K562 (cell line): ENCODE data around the gene TRNP1. TPM values are rescaled to one million over a fixed set of nuclear protein-coding genes. Genes with fewer than 3 reads are reported as not detected.

Experiments used
- ARID2 ChIP-seq: fragments of 450-650 bp; IDR thresholded peaks from 2 replicates; pipeline ENCODE4 v1.6.1; 2017; ENCODE audit warnings: antibody characterized with exemption, mild to moderate bottlenecking
- ATF1 ChIP-seq, 2 experiments: fragments of 450-650 bp in 1 of 2; IDR thresholded peaks; 2 replicates each; pipeline ENCODE4 v1.6.1; 2016; ENCODE audit warnings: missing compliant biosample characterization in 1 of 2, missing genetic modification characterization in 1 of 2
- BRCA1 ChIP-seq, 2 experiments: fragments of 450-650 bp in 1 of 2; sonication (generic) in 1 of 2; formaldehyde crosslinking in 1 of 2; IDR thresholded peaks; 2 replicates each; pipeline versions ENCODE4 v1.5.0 to v1.6.1; 2017 to 2020; ENCODE audit warnings: mild to moderate bottlenecking in 1 of 2, missing genetic modification reagents in 1 of 2
- CREB3 ChIP-seq: fragments of 450-650 bp; conservative IDR thresholded peaks from 2 replicates; pipeline ENCODE4 v1.6.1; 2016; ENCODE audit warnings: missing genetic modification characterization, low read depth, mild to moderate bottlenecking, missing compliant biosample characterization, moderate library complexity
- ELK1 ChIP-seq: sonication (generic); formaldehyde crosslinking; IDR thresholded peaks from 2 replicates; pipeline ENCODE4 v1.8.1; 2022; ENCODE audit warnings: missing genetic modification reagents
- FUS ChIP-seq: fragments of 200-400 bp; formaldehyde crosslinking; optimal IDR thresholded peaks from 2 replicates; pipeline ENCODE3; 2017; ENCODE audit warnings: low read depth, low read length
- GTF2E2 ChIP-seq: fragments of 200-800 bp; sonication (Bioruptor generic); IDR thresholded peaks from 2 replicates; pipeline ENCODE4 v1.6.1; 2016; ENCODE audit warnings: missing genetic modification characterization, missing compliant biosample characterization
- HNRNPL ChIP-seq: fragments of 200-400 bp; formaldehyde crosslinking; IDR thresholded peaks from 2 replicates; pipeline ENCODE4 v1.6.1; 2017; ENCODE audit warnings: low read depth, mild to moderate bottlenecking, low read length
- MCM2 ChIP-seq: fragments of 450-650 bp; IDR thresholded peaks from 2 replicates; pipeline ENCODE4 v1.6.1; 2017; ENCODE audit warnings: low read depth, mild to moderate bottlenecking
- MTF1 ChIP-seq: fragments of 250-450 bp; sonication (Bioruptor Pico); IDR thresholded peaks from 2 replicates; pipeline ENCODE4 v1.9.0; 2021; ENCODE audit warnings: moderate library complexity, mild to moderate bottlenecking, inconsistent platforms, borderline replicate concordance
- NKRF ChIP-seq: fragments of 450-650 bp; IDR thresholded peaks from 2 replicates; pipeline ENCODE4 v1.6.1; 2016; ENCODE audit warnings: borderline replicate concordance
- NR3C1 ChIP-seq: sonication (generic); formaldehyde crosslinking; IDR thresholded peaks from 2 replicates; pipeline ENCODE4 v1.8.1; 2022; ENCODE audit warnings: missing genetic modification reagents
- PHF20 ChIP-seq: fragments of 450-650 bp; IDR thresholded peaks from 2 replicates; pipeline ENCODE4 v1.6.1; 2018; ENCODE audit not compliant: partially characterized antibody
- PML ChIP-seq: IDR thresholded peaks from 2 replicates; pipeline ENCODE4 v1.6.1; 2012; ENCODE audit warnings: low read length, inconsistent platforms
- RBM15 ChIP-seq: fragments of 200-400 bp; formaldehyde crosslinking; IDR thresholded peaks from 2 replicates; pipeline ENCODE4 v1.6.1; 2018; ENCODE audit warnings: mild to moderate bottlenecking, low read length, moderate library complexity; ENCODE audit not compliant: insufficient read depth
- TEAD4 ChIP-seq, 2 experiments: sonication (generic) in 1 of 2; formaldehyde crosslinking in 1 of 2; IDR thresholded peaks; 2 replicates each; pipeline versions ENCODE4 v1.6.1 to v1.8.0; 2012 to 2022; ENCODE audit warnings: borderline replicate concordance in 1 of 2, inconsistent platforms in 1 of 2, low read length in 1 of 2, mild to moderate bottlenecking in 1 of 2, missing genetic modification reagents in 1 of 2
- ZBTB11 ChIP-seq, 3 experiments: fragments of 200-800 bp in 1 of 3; fragments of 250-450 bp in 1 of 3; fragments of 450-650 bp in 1 of 3; sonication (Bioruptor Pico) in 1 of 3; sonication (Bioruptor generic) in 1 of 3; formaldehyde crosslinking in 1 of 3; IDR thresholded peaks; 2 replicates each; pipeline versions ENCODE4 v1.6.1 to v1.8.0; 2016 to 2022; ENCODE audit warnings: mild to moderate bottlenecking in 2 of 3, missing genetic modification characterization in 2 of 3, missing compliant biosample characterization in 1 of 3, moderate library complexity in 1 of 3
- ZNF408 ChIP-seq: fragments of 250-450 bp; sonication (Bioruptor Pico); IDR thresholded peaks from 2 replicates; pipeline ENCODE4 v1.4.0; 2020; ENCODE audit warnings: low read depth, mild to moderate bottlenecking, moderate library complexity
- ZNF57 ChIP-seq: fragments of 450-650 bp; formaldehyde crosslinking; IDR thresholded peaks from 2 replicates; pipeline ENCODE4 v1.4.0; 2020; ENCODE audit warnings: mild to moderate bottlenecking, moderate library complexity
- polyA plus RNA-seq, 8 experiments: library from polyadenylated mRNA; depleted of rRNA in 4 of 8; stranded (reverse) in 5 of 8; unstranded in 3 of 8; fragments of >200 nt; fragmentation: Nextera tagmentation in 2 of 8; fragmentation: Illumina TruSeq in 1 of 8; extraction: Ambion mirVana in 2 of 8; extraction: Trizol in 1 of 8; gene quantifications; 2 replicates each; pipeline versions ENCODE4 v1.2.1 to v1.2.3, GENCODE V29; 2011 to 2014; ENCODE audit warnings: inconsistent platforms in 1 of 8, missing spikeins in 1 of 8
- total RNA-seq, 7 experiments: library from RNA; depleted of rRNA in 6 of 7; stranded (reverse); fragments of >200 nt in 6 of 7; fragmentation: Illumina TruSeq in 2 of 7; extraction: Trizol in 2 of 7; gene quantifications; 2 replicates each; pipeline versions ENCODE4 v1.2.1 to v1.2.3, GENCODE V29; 2011 to 2021; ENCODE audit warnings: low replicate concordance in 1 of 7

TRNP1 gene
- total and polyA plus RNA-seq, 9 of the 15 experiments (the other 6 are each of a cell fraction or from before 2014, with no cell fraction given), result 0.03 to 1.3 (median 0.95) TPM

- TF ChIP-seq ARID2 (no peak), TEAD4 (IDR thresholded peaks at IDR 0.05; ENCODE audit: low read length) (no peak), TEAD4 (CRISPR knock-in tag; IDR thresholded peaks at IDR 0.05; ENCODE audit: borderline replicate concordance) (no peak), ELK1 (CRISPR knock-in tag) (no peak), ZNF57 (CRISPR knock-in tag) (no peak), RBM15 (no peak), MCM2 (no peak), BRCA1 (IDR thresholded peaks at IDR 0.05) (no peak), BRCA1 (CRISPR knock-in tag; IDR thresholded peaks at IDR 0.05) (no peak), ATF1 (CRISPR knock-in tag; IDR thresholded peaks at IDR 0.05) (no peak), ATF1 (tag; IDR thresholded peaks at IDR 0.05) (no peak), PHF20 (peak; percentile 29), ZBTB11 (CRISPR knock-in tag; IDR thresholded peaks at IDR 0.05) (0 out of 6 replicates have a peak, but pooled peaks of 1 of the 3 experiments have one; percentile 38), MTF1 (CRISPR knock-in tag) (no peak), NKRF (no peak), CREB3 (tag) (no peak), GTF2E2 (tag) (no peak), HNRNPL (no peak), PML (no peak), FUS (no peak), ZNF408 (CRISPR knock-in tag) (no peak), NR3C1 (no peak)
Measured at GRCh38 chr1:26959722-26960624, 33.5 kb upstream of the TRNP1 start, which contains the start of gene KDF1 (continued).
